ENCODE data around the gene EID1.
A peak's percentile ranks its signal among the peaks of the same experiment; 100 is the strongest.

The EID1 gene

DNA sequence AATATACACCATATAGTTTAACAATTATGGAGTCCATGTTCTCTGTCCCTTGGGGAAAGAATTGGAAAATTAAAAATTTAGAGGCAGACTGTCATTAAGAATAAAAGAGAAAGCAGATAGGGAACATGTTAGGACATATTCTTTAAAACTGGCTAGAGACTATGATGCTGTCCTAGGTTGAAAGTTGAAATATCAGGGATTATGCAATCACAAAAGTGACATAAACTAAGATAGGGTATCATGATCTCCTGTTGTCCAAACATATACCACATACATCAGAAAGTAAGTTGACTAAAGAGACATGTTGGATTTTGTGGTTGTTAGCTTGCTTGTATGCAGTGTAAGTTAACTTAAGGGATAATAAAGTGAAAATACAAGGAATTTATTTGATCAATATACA lies 9.9 kb upstream of the EID1 start:
- FAIRE-seq = no peak
- DNase-seq (ENCODE audit: insufficient read length, low spot score) = no peak

DNA sequence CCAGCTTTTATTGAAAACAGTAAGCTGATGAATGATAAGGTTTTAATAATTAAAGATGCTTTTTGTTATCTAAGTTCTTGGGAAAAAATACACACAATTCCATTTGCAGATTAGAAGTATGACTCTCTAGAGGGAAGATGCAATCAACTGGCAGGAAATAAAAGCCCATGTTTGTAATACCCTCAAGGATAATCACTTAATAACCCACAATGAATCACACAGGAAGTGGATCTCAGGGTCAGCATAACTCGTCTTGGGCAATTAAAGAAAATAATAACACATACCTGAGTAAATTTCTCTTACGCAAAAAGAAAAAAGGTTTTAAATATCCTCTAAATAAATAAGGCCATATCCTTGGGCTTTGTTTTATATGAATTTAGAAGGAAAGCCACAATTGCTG lies 9.4 kb upstream of the EID1 start:
- DNase-seq (ENCODE audit: insufficient read length, low spot score) = no peak
- FAIRE-seq = no peak

- FAIRE-seq (no peak), DNase-seq (ENCODE audit: insufficient read length, low spot score) (no peak)
These were observed 8.0 kb upstream of the EID1 start for GRCh38 chr15:48869966-48870365.

- FAIRE-seq (no peak), DNase-seq (ENCODE audit: insufficient read length, low spot score) (no peak)
These were observed 6.4 kb upstream of the EID1 start for GRCh38 chr15:48871542-48871941.

DNA sequence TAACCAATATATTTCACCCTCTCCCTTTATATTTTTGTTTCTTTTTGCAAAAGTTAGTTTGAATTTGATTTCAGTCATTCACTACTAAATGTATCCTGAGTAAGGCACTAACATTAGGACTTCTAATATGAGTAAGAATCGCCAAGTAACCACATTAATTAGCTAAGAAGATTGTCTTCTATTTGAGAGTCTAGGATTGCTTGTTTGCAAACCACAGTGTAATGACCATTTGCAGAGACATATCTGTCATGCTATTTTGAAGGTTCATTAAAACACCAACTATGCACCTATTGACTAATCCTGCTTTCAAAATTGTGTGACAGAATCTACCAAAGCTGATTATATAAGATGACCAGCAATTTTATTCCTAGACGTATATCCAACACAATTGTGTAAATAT lies 5.3 kb upstream of the EID1 start:
- FAIRE-seq = no peak
- no peak for DNase-seq (ENCODE audit: insufficient read length, low spot score)

- no peak for DNase-seq (ENCODE audit: insufficient read length, low spot score)
- peak; percentile 48 for FAIRE-seq
These were observed 2.5 kb upstream of the EID1 start for GRCh38 chr15:48875241-48875960.

DNA sequence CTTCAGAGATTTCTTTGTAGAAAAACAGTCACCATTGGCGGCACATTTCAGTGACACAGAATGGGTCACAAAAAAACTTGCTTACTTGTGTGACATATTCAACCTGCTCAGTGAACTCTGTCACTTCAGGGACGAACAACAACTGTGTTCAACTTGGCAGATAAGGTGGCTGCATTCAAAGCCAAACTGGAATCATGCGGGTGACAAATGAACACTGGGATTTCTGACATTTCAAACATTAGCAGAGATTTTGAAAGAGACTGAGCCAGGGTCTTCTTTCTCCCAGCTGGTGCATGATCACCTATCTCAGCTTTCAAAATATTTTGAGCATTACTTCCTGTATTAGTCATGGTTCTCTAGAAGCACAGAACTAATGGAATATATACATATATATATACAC lies 1.9 kb upstream of the EID1 start:
- FAIRE-seq (no peak), DNase-seq (ENCODE audit: insufficient read length, low spot score) (no peak)

DNA sequence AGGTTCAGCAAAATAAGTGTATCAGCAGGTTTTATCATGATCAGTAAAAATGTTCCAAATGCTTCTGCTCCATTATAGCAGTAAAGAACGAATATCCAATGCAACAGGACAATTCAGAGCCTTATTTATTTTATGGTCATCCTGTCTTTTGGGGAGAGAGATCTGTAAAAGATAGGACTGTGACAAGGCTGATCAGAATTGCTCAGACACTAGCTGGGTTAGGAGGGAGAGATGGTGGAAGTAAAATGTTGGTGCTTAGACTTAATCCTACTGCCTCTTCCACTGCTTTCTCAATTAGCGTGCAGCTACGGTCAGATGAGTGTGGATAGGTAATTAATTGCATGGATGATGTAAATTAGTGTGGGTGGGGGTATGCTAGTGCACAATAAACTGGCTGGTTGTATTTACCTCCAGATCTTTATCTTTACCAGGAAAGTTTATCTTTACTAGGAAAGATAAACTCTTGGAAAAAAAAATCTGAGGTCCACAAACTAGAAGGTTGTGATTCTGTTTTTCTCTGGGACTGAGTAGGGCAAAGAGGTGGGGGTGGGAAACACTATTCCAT lies 2.2 kb downstream of the EID1 start:
- DNase-seq (ENCODE audit: insufficient read length, low spot score) = no peak
- FAIRE-seq = no peak

DNA sequence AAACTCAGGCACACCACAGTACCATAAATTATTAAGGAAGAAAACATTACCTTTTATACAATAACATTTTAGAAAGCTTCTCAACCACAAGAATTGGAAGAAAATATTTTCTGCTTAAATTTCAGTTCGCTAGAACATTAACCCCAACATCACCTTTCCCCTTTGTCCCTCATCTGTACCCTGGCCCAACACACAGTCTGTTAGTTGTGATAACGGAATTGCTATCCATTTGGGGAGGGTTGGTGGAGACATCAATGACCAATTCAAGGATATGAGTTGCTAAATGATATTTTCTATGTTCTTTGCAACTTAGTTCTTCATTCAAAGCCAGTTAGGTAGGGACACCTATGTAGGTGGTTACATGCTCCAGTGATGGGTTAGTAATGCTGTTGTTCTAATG lies 5.8 kb downstream of the EID1 start:
- FAIRE-seq (no peak), DNase-seq (ENCODE audit: insufficient read length, low spot score) (no peak)

GRCh38 chr15:48887144-48887543 lies 9.2 kb downstream of the EID1 start:
- DNase-seq (ENCODE audit: insufficient read length, low spot score) = no peak
- FAIRE-seq = no peak

GRCh38 chr15:48888191-48888590 lies 10.3 kb downstream of the EID1 start:
- FAIRE-seq (peak; percentile 55), DNase-seq (ENCODE audit: insufficient read length, low spot score) (no peak)

GRCh38 chr15:48888836-48889235 lies 10.9 kb downstream of the EID1 start:
- DNase-seq (ENCODE audit: insufficient read length, low spot score) (no peak), FAIRE-seq (no peak)

DNA sequence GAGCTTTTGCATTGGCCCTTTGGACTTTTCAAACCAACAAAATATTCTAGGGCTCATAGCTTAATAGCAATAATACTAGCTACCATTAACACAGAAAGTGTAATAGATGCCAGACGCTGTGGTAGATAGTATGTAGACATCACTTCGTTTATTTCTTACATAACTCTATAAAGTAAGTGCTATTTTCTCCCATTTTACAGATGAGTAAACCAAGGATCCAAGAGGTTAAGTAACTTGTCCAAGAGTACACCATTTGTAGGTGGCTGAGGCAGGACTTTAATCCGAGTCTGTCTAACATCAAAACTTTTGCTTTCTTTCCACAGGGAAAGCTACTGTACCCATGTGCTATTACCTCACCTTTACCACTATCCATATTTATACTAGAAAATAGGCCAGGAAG lies 12.0 kb downstream of the EID1 start:
- DNase-seq (ENCODE audit: insufficient read length, low spot score) = no peak
- FAIRE-seq = no peak

DNA sequence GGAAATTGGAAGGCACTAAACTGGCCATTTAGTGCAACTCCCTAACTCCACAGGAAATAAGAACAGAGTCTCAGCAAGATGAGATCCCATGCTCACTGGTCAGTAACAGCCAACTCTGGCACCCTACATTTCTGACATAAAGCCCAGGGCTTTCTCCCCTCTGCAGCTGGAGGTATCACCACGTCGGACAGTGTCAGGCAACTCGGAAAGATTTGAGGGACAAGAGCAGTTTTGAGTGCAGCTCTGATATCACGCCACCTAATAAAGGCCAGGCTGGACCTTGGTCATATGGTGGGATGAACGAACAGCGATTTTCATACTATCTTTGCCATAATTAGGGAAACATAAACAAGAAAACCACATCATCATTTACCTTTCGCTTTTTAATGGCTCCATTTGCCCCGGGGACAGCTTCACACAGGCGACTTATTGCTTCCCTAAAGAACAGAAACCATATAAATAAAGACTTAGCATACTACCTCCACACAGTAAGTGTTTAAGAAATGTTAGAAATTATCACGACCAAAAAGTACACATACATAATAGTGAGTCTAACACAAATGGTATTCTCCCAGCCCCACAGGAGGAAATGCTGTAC lies 12.5 kb downstream of the EID1 start:
- no peak for DNase-seq (ENCODE audit: insufficient read length, low spot score)
- no peak for FAIRE-seq

- no peak for FAIRE-seq
- DNase-seq (ENCODE audit: insufficient read length, low spot score) = no peak
These were observed 13.4 kb downstream of the EID1 start for GRCh38 chr15:48891232-48891765.

DNA sequence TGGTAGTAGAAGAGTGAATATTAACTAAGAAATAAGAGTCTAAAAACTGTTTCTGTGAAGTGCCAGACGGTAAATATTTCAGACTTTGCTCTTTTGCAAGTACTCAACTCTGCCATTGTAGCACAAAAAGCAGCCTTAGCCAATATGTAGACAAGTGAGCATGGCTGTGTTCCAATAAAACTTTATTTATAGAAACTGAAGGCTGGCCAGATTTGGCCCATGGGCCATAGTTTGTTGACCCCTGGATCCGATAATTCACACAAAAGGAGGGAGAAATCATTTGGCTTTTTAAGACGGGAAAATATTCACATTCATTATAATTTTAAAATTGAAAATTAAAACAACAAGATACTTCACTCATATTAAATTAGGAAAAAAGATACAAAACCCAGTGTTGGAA lies 15.4 kb downstream of the EID1 start:
- FAIRE-seq = no peak
- DNase-seq (ENCODE audit: insufficient read length, low spot score) = no peak

- DNase-seq (ENCODE audit: insufficient read length, low spot score) (no peak), FAIRE-seq (no peak)
These were observed 19.2 kb downstream of the EID1 start for GRCh38 chr15:48896869-48897814.

GRCh38 chr15:48898032-48898431 lies 20.1 kb downstream of the EID1 start:
- DNase-seq (ENCODE audit: insufficient read length, low spot score) (no peak), FAIRE-seq (no peak)

DNA sequence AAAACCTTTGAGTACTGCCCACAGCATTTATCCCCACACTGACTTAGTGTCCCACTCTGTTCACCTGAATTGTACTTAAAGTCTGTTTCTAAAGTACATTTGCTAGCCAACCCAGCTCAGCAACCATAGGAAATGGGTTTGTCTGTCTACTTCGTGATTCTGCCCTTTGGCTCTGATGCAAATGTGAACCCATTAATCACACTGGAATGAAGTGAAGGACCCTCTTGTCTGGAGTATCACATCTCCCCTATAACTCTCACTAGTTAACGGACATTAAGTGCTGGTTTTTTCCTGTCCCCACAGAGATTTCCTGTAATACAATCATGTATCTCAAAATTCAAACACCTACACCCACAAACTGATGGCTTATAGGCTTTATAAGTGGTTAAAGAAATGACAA lies 20.5 kb downstream of the EID1 start:
- no peak for FAIRE-seq
- DNase-seq (ENCODE audit: insufficient read length, low spot score) = no peak

GRCh38 chr15:48899793-48900192 lies 21.9 kb downstream of the EID1 start:
- FAIRE-seq (no peak), DNase-seq (ENCODE audit: insufficient read length, low spot score) (no peak)

GRCh38 chr15:48904758-48905157 lies 26.8 kb downstream of the EID1 start:
- FAIRE-seq = no peak
- no peak for DNase-seq (ENCODE audit: insufficient read length, low spot score)
